Adrenal gland (tissue), 12 donors: Measurements from ENCODE around the gene SFI1. TPM values are rescaled to one million over a fixed set of nuclear protein-coding genes. Genes with fewer than 3 reads are reported as not detected.

ENCODE experiments used
- DNase-seq, 7 donors: peaks; one replicate each; pipeline ENCODE4 v3.0.0-alpha.2; 2019 to 2020
- H3K27ac ChIP-seq, 5 donors: fragments of 200-600 bp; sonication (generic) in 4 of 5; 1 replicate in 3 of 5; 2 replicates in 2 of 5; pipeline versions ENCODE4 v1.5.1 to v1.8.0; 2016 to 2020; ENCODE audit warnings: mild to moderate bottlenecking in 1 of 5
- H3K27me3 ChIP-seq: fragments of 200-600 bp; 2 replicates; pipeline ENCODE4 v1.8.0; 2021
- H3K36me3 ChIP-seq, 2 donors: fragments of 200-600 bp; replicated peaks in 1 of 2; 1 replicate in 1 of 2; 2 replicates in 1 of 2; pipeline versions ENCODE4 v1.5.1 to v1.8.0; 2018 to 2022
- H3K4me1 ChIP-seq, 2 donors: fragments of 200-600 bp; replicated peaks in 1 of 2; 1 replicate in 1 of 2; 2 replicates in 1 of 2; pipeline versions ENCODE4 v1.5.1 to v1.8.0; 2018 to 2021
- H3K4me3 ChIP-seq, 4 donors: fragments of 200-600 bp; sonication (generic) in 3 of 4; one replicate each; pipeline ENCODE4 v1.5.1; 2016 to 2018
- H3K9me3 ChIP-seq, 3 donors: fragments of 200-600 bp; sonication (generic) in 1 of 3; replicated peaks in 1 of 3; 1 replicate in 2 of 3; 2 replicates in 1 of 3; pipeline versions ENCODE4 v1.5.1 to v1.8.0; 2016 to 2021
- POLR2A ChIP-seq, 2 donors: fragments of 450-650 bp; IDR thresholded peaks; one replicate each; pipeline ENCODE4 v1.6.1; 2017; ENCODE audit warnings: antibody characterized with exemption in 2 of 2, mild to moderate bottlenecking in 2 of 2, moderate library complexity in 1 of 2
- WGBS, 4 donors: extraction: QIAGEN DNeasy Blood & Tissue Kit in 2 of 4; methylation state at CpG; one replicate each; pipeline versions ENCODE4 v1.1.5 to v1.1.7; 2013 to 2017; 5-methylcytosine and 5-hydroxymethylcytosine counted together
- intact Hi-C, 2 donors: fragments of 100-400 bp; cut with DNase I; formaldehyde crosslinking; loops; one replicate each; pipeline versions ENCODE4 v1.14.1 to v1.15.0; 2022 to 2023
- polyA plus RNA-seq, 3 donors: library from polyadenylated mRNA; stranded (reverse); fragments of 200-250 nt in 2 of 3; fragments of 350-450 nt in 1 of 3; fragmentation: Illumina TruSeq in 1 of 3; extraction: RNeasy Lipid Tissue Mini Kit (QIAGEN cat#74804) in 1 of 3; gene quantifications; one replicate each; pipeline ENCODE4 v1.2.3, GENCODE V29; 2013 to 2014
- total RNA-seq, 9 donors: library from RNA; depleted of rRNA in 4 of 9; stranded (reverse); fragments of >200 nt in 4 of 9; fragments of 120-200 nt in 1 of 9; fragmentation: NEBNext Ultra II Directional in 1 of 9; extraction: Animal tissue kit (Norgen Biotek cat#: 25700) in 1 of 9; gene quantifications; one replicate each; pipeline versions ENCODE4 v1.1.0 to v1.2.4, GENCODE V29; 2013 to 2023
- TF ChIP-seq, protein P1 (sequence below), 6 experiments: fragments of 450-650 bp in 4 of 6; fragments of 200-600 bp in 2 of 6; sonication (generic) in 1 of 6; IDR thresholded peaks; 1 replicate in 5 of 6; 2 replicates in 1 of 6; pipeline versions ENCODE4 v1.5.1 to v1.8.0; 2016 to 2021; ENCODE audit warnings: antibody characterized with exemption in 6 of 6, mild to moderate bottlenecking in 2 of 6, moderate library complexity in 1 of 6
- donor health status: healthy with polysubstance abuse.
- donor health status: Bipolar disorder and iron deficiency.
- donor health status: DM: yes; HTN: yes; CAD: no.
- donor health status: DM: no; HTN: no; CAD: no.
- donor health status: DM: no; HTN: no; CAD: no.
- donor health status: DM: yes; HTN: yes; CAD: no.

SFI1 gene
- total and polyA plus RNA-seq, 12 donors, result 13.4 to 130 (median 33.1) TPM

DNA sequence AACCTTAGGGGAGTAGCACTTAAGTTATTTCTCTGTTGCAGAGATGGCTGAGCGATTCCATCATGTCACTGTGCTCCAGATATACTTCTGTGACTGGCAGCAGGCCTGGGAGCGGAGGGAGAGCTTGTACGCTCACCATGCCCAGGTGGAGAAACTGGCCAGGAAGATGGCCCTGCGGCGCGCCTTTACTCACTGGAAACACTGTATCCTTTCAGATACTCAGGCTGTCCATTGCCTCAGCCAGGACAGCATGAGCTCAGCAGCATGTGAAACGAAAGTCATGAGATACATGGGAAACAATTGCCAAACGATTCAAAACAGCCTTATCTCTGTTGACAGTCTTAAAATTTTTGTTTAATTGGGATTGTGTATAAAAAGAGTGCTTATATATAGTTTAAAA, 78.9 kb downstream of the SFI1 start:
- Histone ChIP-seq H3K27me3 (no peaks in the 10 kb centered on the region), H3K9me3 (no peaks in the 10 kb centered on the region), H3K36me3 (peaks cover 0 to 5% of the 10 kb centered on the region in 2 donors), H3K4me1 (no peaks in the 10 kb centered on the region), H3K4me3 (no peak overlapping the region), H3K27ac (peak overlapping the region in 1 of 5 donors; percentile 34)
- intact Hi-C loops, result no loop called here
- WGBS, 4 donors, result 91 to 92% (median 92%) methylated on average over 5 to 8 of the region's 8 CpGs
- DNase-seq, result no peak
- TF ChIP-seq, protein P1, sequence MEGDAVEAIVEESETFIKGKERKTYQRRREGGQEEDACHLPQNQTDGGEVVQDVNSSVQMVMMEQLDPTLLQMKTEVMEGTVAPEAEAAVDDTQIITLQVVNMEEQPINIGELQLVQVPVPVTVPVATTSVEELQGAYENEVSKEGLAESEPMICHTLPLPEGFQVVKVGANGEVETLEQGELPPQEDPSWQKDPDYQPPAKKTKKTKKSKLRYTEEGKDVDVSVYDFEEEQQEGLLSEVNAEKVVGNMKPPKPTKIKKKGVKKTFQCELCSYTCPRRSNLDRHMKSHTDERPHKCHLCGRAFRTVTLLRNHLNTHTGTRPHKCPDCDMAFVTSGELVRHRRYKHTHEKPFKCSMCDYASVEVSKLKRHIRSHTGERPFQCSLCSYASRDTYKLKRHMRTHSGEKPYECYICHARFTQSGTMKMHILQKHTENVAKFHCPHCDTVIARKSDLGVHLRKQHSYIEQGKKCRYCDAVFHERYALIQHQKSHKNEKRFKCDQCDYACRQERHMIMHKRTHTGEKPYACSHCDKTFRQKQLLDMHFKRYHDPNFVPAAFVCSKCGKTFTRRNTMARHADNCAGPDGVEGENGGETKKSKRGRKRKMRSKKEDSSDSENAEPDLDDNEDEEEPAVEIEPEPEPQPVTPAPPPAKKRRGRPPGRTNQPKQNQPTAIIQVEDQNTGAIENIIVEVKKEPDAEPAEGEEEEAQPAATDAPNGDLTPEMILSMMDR (IDR thresholded peaks at IDR 0.05), result no peak
- no peak for TF ChIP-seq POLR2A (IDR thresholded peaks at IDR 0.05)

DNA sequence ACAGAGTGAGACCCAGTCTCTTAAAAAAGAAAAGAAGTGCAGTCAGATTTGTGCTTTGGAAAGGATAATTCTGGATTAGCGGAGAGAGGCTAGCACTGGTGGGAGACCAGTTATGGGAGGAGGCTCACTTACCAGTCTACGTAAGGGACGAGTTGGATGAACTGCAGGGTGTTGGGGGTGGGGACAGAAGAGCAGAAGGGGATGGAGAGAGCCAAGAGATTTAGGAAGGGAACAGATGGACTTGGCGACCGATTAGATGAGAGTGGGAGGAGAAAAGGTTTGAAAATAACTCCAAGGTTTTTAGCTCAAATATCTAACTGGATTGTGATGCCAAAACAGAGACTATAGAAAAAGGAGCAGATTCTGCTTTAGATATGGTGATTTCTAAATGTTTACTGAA, 81.4 kb downstream of the SFI1 start:
- H3K36me3 ChIP-seq, result peaks cover 0 to 5% of the 10 kb centered on the region in 2 donors
- WGBS, 4 donors, result 84 to 90% (median 86%) methylated on average over 5 of the region's 5 CpGs
- intact Hi-C loops, result no loop called here

DNA sequence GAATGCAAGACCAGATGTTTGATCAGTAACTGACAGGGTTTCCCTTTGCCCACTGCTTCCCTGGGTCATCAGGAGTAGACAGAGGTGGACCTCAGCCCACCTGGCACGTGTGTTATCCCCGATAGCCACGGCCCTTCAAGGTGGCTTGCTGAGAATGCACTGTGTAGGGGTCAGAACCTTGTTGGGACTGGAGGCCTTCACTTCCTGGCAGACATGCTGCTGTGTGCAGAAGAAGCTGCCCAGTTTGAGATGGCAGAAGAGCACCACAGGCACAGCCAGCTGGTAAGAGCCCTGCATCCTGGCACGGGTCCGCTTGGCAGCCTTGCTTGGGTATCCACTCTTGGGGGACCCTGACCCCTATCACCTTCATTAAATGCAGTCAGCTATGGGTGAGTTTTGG, 81.8 kb downstream of the SFI1 start:
- H3K4me1 ChIP-seq, result no peaks in the 10 kb centered on the region
- H3K9me3 ChIP-seq, result no peaks in the 10 kb centered on the region
- H3K4me3 ChIP-seq, result no peak overlapping the region
- no peak overlapping the region for H3K27ac ChIP-seq
- intact Hi-C loops, result no loop called here
- DNase-seq, result no peak
- peaks cover 0 to 2% of the 10 kb centered on the region in 2 donors for H3K36me3 ChIP-seq
- TF ChIP-seq POLR2A (IDR thresholded peaks at IDR 0.05), result no peak
- TF ChIP-seq, protein P1 (IDR thresholded peaks at IDR 0.05), result no peak
- 94 to 98% (median 95%) methylated on average over 5 of the region's 5 CpGs for WGBS, 4 donors
- H3K27me3 ChIP-seq, result no peaks in the 10 kb centered on the region

More for the DNA sequence above, 81.4 kb downstream of the SFI1 start:
- Histone ChIP-seq H3K27me3 (no peaks in the 10 kb centered on the region), H3K4me1 (no peaks in the 10 kb centered on the region), H3K27ac (no peak overlapping the region), H3K9me3 (no peaks in the 10 kb centered on the region), H3K4me3 (no peak overlapping the region)
- TF ChIP-seq, protein P1 (IDR thresholded peaks at IDR 0.05), result no peak
- TF ChIP-seq POLR2A (IDR thresholded peaks at IDR 0.05), result no peak
- DNase-seq, result no peak

DNA sequence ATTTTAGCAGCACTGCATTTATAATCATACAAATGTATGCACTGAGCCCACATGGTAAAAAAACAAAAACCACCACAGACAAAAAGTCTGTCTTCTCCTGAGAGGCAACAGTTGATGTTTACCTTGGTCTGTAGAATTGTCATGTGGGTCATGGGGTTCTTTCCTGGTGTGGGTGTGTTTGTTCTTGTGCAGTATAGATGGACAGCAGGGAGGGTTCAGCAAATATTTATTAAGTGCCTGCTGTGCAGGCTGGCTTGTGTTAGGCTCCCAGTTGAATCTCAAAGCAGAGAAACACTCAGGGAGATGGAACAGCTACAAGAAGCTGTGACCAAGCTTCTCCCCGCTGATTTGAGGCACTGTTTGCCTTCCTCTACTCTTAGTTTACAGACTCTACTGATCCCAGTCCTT, 83.5 kb downstream of the SFI1 start:
- Histone ChIP-seq H3K9me3 (no peaks in the 10 kb centered on the region), H3K4me1 (peaks cover 10 to 12% of the 10 kb centered on the region in 2 donors), H3K27me3 (no peaks in the 10 kb centered on the region), H3K36me3 (no peaks in the 10 kb centered on the region), H3K27ac (no peak overlapping the region), H3K4me3 (no peak overlapping the region)
- no peak for TF ChIP-seq POLR2A (IDR thresholded peaks at IDR 0.05)
- TF ChIP-seq, protein P1 (IDR thresholded peaks at IDR 0.05), result no peak
- intact Hi-C loops, result no loop called here
- 78 to 92% (median 86%) methylated on average over 1 of the region's 1 CpG for WGBS, 4 donors
- no peak for DNase-seq
